Measurements from ENCODE around the gene FAM13C. TPM values are rescaled to one million over a fixed set of nuclear protein-coding genes. Genes with fewer than 3 reads are reported as not detected.
"Not testable (repeated sequence)": the region's sequence is repeated elsewhere in the genome, so short reads cannot be mapped to it uniquely, and the experiment has no call there.

The FAM13C gene
- total RNA-seq, result 1 to 10 TPM; 1.8 to 6.4 TPM
- long read RNA-seq, partial matches to known transcripts, result 2 of 3 reads
- long read RNA-seq, other reads (novel, unspliced or antisense), result 1 of 3 reads

GRCh38 chr10:59362144-59362958, at the start of gene FAM13C:
FAM13C (minus strand) TSS chr10:59362549; CDS start chr10:59362460, 89 bp downstream.
- peak; percentile 92 for ATAC-seq
- DNase-seq, result peak; percentile 68 to 75
- intact Hi-C loops (cut with DNase I, micrococcal nuclease), result no loop called here

- no peak for ATAC-seq
- DNase-seq, result no peak
- intact Hi-C loops (cut with DNase I, micrococcal nuclease), result no loop called here
These were observed 42.9 kb upstream of the FAM13C start for GRCh38 chr10:59405235-59405634.

- no peak for DNase-seq
- intact Hi-C loops (cut with DNase I, micrococcal nuclease), result no loop called here
- ATAC-seq, result no peak
These were observed 37.9 kb upstream of the FAM13C start for GRCh38 chr10:59400214-59400613.

GRCh38 chr10:59399329-59399728, 37.0 kb upstream of the FAM13C start:
- DNase-seq; ATAC-seq; intact Hi-C loops (cut with DNase I, micrococcal nuclease): not testable (repeated sequence)

- no peak for DNase-seq
- no peak for ATAC-seq
- intact Hi-C loops (cut with DNase I, micrococcal nuclease), result no loop called here
These were observed 35.6 kb upstream of the FAM13C start for GRCh38 chr10:59397961-59398360.

- ATAC-seq (no peak), DNase-seq (no peak)
- intact Hi-C loops (cut with DNase I, micrococcal nuclease), result no loop called here
These were observed 33.6 kb upstream of the FAM13C start for GRCh38 chr10:59395984-59396383.

GRCh38 chr10:59393349-59393748, 31.0 kb upstream of the FAM13C start:
- intact Hi-C loops (cut with DNase I, micrococcal nuclease), result no loop called here
- ATAC-seq (no peak), DNase-seq (no peak)

GRCh38 chr10:59391060-59391459, 28.7 kb upstream of the FAM13C start:
- intact Hi-C loops (cut with DNase I, micrococcal nuclease), result no loop called here
- DNase-seq (no peak), ATAC-seq (no peak)

- ATAC-seq, result no peak
- intact Hi-C loops (cut with DNase I, micrococcal nuclease), result no loop called here
- DNase-seq, result no peak
These were observed 26.3 kb upstream of the FAM13C start for GRCh38 chr10:59388671-59388976.

GRCh38 chr10:59387951-59388670, 25.8 kb upstream of the FAM13C start:
- no peak for ATAC-seq

GRCh38 chr10:59384761-59385160, 22.4 kb upstream of the FAM13C start:
- DNase-seq (no peak), ATAC-seq (no peak)
- intact Hi-C loops (cut with DNase I, micrococcal nuclease), result no loop called here

More at GRCh38 chr10:59387951-59388670, 25.8 kb upstream of the FAM13C start:
- intact Hi-C loops (cut with DNase I, micrococcal nuclease), result no loop called here
- DNase-seq, result no peak

- ATAC-seq, result no peak
- no peak for DNase-seq
- intact Hi-C loops (cut with DNase I, micrococcal nuclease), result no loop called here
These were observed 21.6 kb upstream of the FAM13C start for GRCh38 chr10:59383908-59384307.

- intact Hi-C loops (cut with DNase I, micrococcal nuclease), result no loop called here
- no peak for ATAC-seq
These were observed 21.1 kb upstream of the FAM13C start for GRCh38 chr10:59383436-59383835.

GRCh38 chr10:59382831-59383295, 20.5 kb upstream of the FAM13C start:
- ATAC-seq (no peak), DNase-seq (no peak)
- intact Hi-C loops (cut with DNase I, micrococcal nuclease), result no loop called here

More at GRCh38 chr10:59383436-59383835, 21.1 kb upstream of the FAM13C start:
- no peak for DNase-seq

- intact Hi-C loops (cut with DNase I, micrococcal nuclease), result no loop called here
- DNase-seq (no peak), ATAC-seq (no peak)
These were observed 19.3 kb upstream of the FAM13C start for GRCh38 chr10:59381687-59382086.

- ATAC-seq (no peak), DNase-seq (no peak)
- intact Hi-C loops (cut with DNase I, micrococcal nuclease), result no loop called here
These were observed 14.5 kb upstream of the FAM13C start for GRCh38 chr10:59376846-59377245.

GRCh38 chr10:59375990-59376389, 13.6 kb upstream of the FAM13C start:
- no peak for ATAC-seq
- intact Hi-C loops (cut with DNase I, micrococcal nuclease), result no loop called here
- DNase-seq, result no peak

GRCh38 chr10:59374916-59375315, 12.6 kb upstream of the FAM13C start:
- no peak for ATAC-seq
- intact Hi-C loops (cut with DNase I, micrococcal nuclease), result no loop called here
- DNase-seq, result no peak

GRCh38 chr10:59373071-59373470, 10.7 kb upstream of the FAM13C start:
- DNase-seq (no peak), ATAC-seq (no peak)
- intact Hi-C loops (cut with DNase I, micrococcal nuclease), result no loop called here

GRCh38 chr10:59372543-59372942, 10.2 kb upstream of the FAM13C start:
- intact Hi-C loops (cut with DNase I, micrococcal nuclease), result no loop called here
- DNase-seq, result no peak
- no peak for ATAC-seq

Data from left colon (tissue), 2 donors.